CD4-positive, alpha-beta memory T cell (primary cell): ENCODE results near the gene GNG4. TPM values are rescaled to one million over a fixed set of nuclear protein-coding genes. Genes with fewer than 3 reads are reported as not detected.
"Not testable (repeated sequence)": the region's sequence is repeated elsewhere in the genome, so short reads cannot be mapped to it uniquely, and the experiment has no call there.

Source experiments
- CTCF ChIA-PET: fragments of 350-600 bp; sonication (Branson Sonifier 250); formaldehyde crosslinking; loops from one replicate; lab custom pipeline; 2021; ENCODE audit warnings: inconsistent platforms; ENCODE audit not compliant: partially characterized antibody; lab: Charles Lee
- POLR2A ChIA-PET: fragments of 350-600 bp; sonication (Branson Sonifier 250); formaldehyde crosslinking; loops from one replicate; lab custom pipeline; 2021; ENCODE audit not compliant: partially characterized antibody; lab: Charles Lee
- DNase-seq, 5 donors: peaks; one replicate each; pipeline versions ENCODE4 v3.0.0 to v3.0.0-alpha.2; 2020 to 2022; ENCODE audit warnings: mixed read lengths in 1 of 5
- H3K27ac ChIP-seq: one replicate; pipeline ENCODE4 v1.7.0; 2013; ENCODE audit warnings: low read depth, low read length
- H3K27me3 ChIP-seq: 2 replicates; pipeline ENCODE4 v1.7.0; 2013; ENCODE audit warnings: mild to moderate bottlenecking, low read length, moderate library complexity; ENCODE audit not compliant: insufficient read depth
- H3K36me3 ChIP-seq: 2 replicates; pipeline ENCODE4 v1.7.0; 2013; ENCODE audit warnings: mild to moderate bottlenecking, low read length, moderate library complexity; ENCODE audit not compliant: insufficient read depth
- H3K4me1 ChIP-seq: 2 replicates; pipeline ENCODE4 v1.7.0; 2013; ENCODE audit warnings: mild to moderate bottlenecking, low read length, moderate library complexity; ENCODE audit not compliant: insufficient read depth
- H3K4me3 ChIP-seq, 2 donors: one replicate each; pipeline ENCODE4 v1.7.0; 2013; ENCODE audit warnings: low read length in 2 of 2, mild to moderate bottlenecking in 1 of 2
- H3K9me3 ChIP-seq, 2 donors: one replicate each; pipeline ENCODE4 v1.7.0; 2013; ENCODE audit warnings: low read length in 2 of 2, control low read depth in 1 of 2; ENCODE audit not compliant: control insufficient read depth in 1 of 2
- H3K27ac Mint-ChIP-seq, 7 donors: one replicate each; pipeline ENCODE4 v1.8.0; 2020 to 2021; ENCODE audit warnings: mixed read lengths in 7 of 7, mild to moderate bottlenecking in 6 of 7, inconsistent platforms in 3 of 7, moderate library complexity in 3 of 7
- H3K27me3 Mint-ChIP-seq, 2 donors: one replicate each; pipeline ENCODE4 v1.8.0; 2020 to 2021; ENCODE audit warnings: mixed read lengths in 2 of 2
- H3K36me3 Mint-ChIP-seq, 2 donors: one replicate each; pipeline ENCODE4 v1.8.0; 2020 to 2021; ENCODE audit warnings: mixed read lengths in 2 of 2, inconsistent platforms in 1 of 2, mild to moderate bottlenecking in 1 of 2
- H3K4me1 Mint-ChIP-seq, 4 donors: one replicate each; pipeline ENCODE4 v1.8.0; 2020 to 2021; ENCODE audit warnings: mixed read lengths in 4 of 4, mild to moderate bottlenecking in 1 of 4
- H3K4me3 Mint-ChIP-seq, 8 donors: one replicate each; pipeline ENCODE4 v1.8.0; 2020 to 2021; ENCODE audit warnings: mixed read lengths in 8 of 8, mild to moderate bottlenecking in 7 of 8, moderate library complexity in 6 of 8, inconsistent platforms in 3 of 8
- H3K9me3 Mint-ChIP-seq, 8 donors: one replicate each; pipeline ENCODE4 v1.8.0; 2020 to 2021; ENCODE audit warnings: mixed read lengths in 8 of 8, mild to moderate bottlenecking in 5 of 8, inconsistent platforms in 3 of 8, moderate library complexity in 1 of 8
- intact Hi-C: fragments of 100-400 bp; cut with micrococcal nuclease; formaldehyde crosslinking; loops from one replicate; pipeline ENCODE4 v1.15.1; 2023
- polyA plus RNA-seq, 2 donors: library from polyadenylated mRNA; unstranded; fragments of 300-500 nt; fragmentation: Illumina TruSeq; gene quantifications; one replicate each; pipeline ENCODE4 v1.2.3, GENCODE V29; 2021
- total RNA-seq, 2 experiments: library from RNA; stranded (reverse); gene quantifications; one replicate each; pipeline ENCODE4 v1.2.3, GENCODE V29; 2021

GNG4 gene
- total and polyA plus RNA-seq, 4 experiments from 2014 or later = 0.19 TPM; not detected in 3

- DNase-seq = no peak
- no peaks in the 10 kb centered on the region for H3K36me3 Mint-ChIP-seq
- Histone ChIP-seq H3K9me3 (no peaks in the 10 kb centered on the region), H3K36me3 (no peaks in the 10 kb centered on the region), H3K4me1 (no peaks in the 10 kb centered on the region), H3K27me3 (no peaks in the 10 kb centered on the region), H3K4me3 (no peak overlapping the region), H3K27ac (no peak overlapping the region)
- ChIA-PET POLR2A (no interaction called here), CTCF (no interaction called here)
- no peaks in the 10 kb centered on the region for H3K4me1 Mint-ChIP-seq
- no peaks in the 10 kb centered on the region for H3K9me3 Mint-ChIP-seq
- peaks cover 4 to 9% of the 10 kb centered on the region in 2 donors for H3K27me3 Mint-ChIP-seq
- intact Hi-C loops = no loop called here
- no peak overlapping the region for H3K4me3 Mint-ChIP-seq
- H3K27ac Mint-ChIP-seq = no peak overlapping the region
Measured at GRCh38 chr1:235545292-235545930, 104.2 kb downstream of the GNG4 start.

DNA sequence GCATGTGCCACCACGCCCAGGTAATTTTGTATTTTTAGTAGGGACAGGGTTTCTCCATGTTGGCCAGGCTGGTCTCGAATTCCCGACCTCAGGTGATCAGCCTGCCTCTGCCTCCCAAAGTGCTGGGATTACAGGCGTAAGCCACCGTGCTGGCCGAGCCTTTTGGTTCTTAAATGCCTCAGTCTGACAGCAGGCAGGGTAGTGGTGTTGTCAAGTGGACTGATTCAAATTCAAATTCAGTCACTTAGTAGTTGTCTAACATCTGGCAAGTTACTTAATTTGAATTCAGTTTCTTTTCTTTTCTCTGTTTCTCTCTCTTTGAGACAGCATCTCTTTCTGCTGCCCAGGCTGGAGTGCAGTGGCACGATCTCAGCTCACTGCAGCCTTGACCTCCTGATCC lies 106.7 kb downstream of the GNG4 start:
- H3K27ac ChIP-seq, POLR2A ChIA-PET, H3K9me3 Mint-ChIP-seq, intact Hi-C loops, H3K4me3 ChIP-seq, H3K36me3 ChIP-seq, H3K27ac Mint-ChIP-seq, H3K36me3 Mint-ChIP-seq, H3K27me3 Mint-ChIP-seq, H3K9me3 ChIP-seq, H3K4me1 Mint-ChIP-seq, H3K4me3 Mint-ChIP-seq, H3K4me1 ChIP-seq, CTCF ChIA-PET, DNase-seq, H3K27me3 ChIP-seq: not testable (repeated sequence)

GRCh38 chr1:235533476-235534168 lies 116.0 kb downstream of the GNG4 start:
- no peak overlapping the region for H3K4me3 Mint-ChIP-seq
- H3K36me3 Mint-ChIP-seq = no peaks in the 10 kb centered on the region
- Histone ChIP-seq H3K9me3 (no peaks in the 10 kb centered on the region), H3K36me3 (no peaks in the 10 kb centered on the region), H3K4me3 (no peak overlapping the region), H3K4me1 (no peaks in the 10 kb centered on the region), H3K27ac (no peak overlapping the region), H3K27me3 (no peaks in the 10 kb centered on the region)
- ChIA-PET POLR2A (no interaction called here), CTCF (no interaction called here)
- H3K27ac Mint-ChIP-seq = no peak overlapping the region
- no peaks in the 10 kb centered on the region for H3K4me1 Mint-ChIP-seq
- H3K9me3 Mint-ChIP-seq = no peaks in the 10 kb centered on the region
- H3K27me3 Mint-ChIP-seq = peaks cover 0 to 1% of the 10 kb centered on the region in 2 donors
- DNase-seq = no peak
- intact Hi-C loops = no loop called here

GRCh38 chr1:235532360-235532759 lies 117.2 kb downstream of the GNG4 start:
- H3K4me3 ChIP-seq = no peak overlapping the region
- Mint-ChIP-seq H3K36me3 (no peaks in the 10 kb centered on the region), H3K27ac (no peak overlapping the region), H3K9me3 (no peaks in the 10 kb centered on the region), H3K27me3 (peaks cover 0 to 1% of the 10 kb centered on the region in 2 donors), H3K4me1 (no peaks in the 10 kb centered on the region), H3K4me3 (no peak overlapping the region)
- ChIA-PET POLR2A (no interaction called here), CTCF (no interaction called here)
- H3K27me3 ChIP-seq = no peaks in the 10 kb centered on the region
- intact Hi-C loops = no loop called here
- H3K27ac ChIP-seq = no peak overlapping the region
- H3K4me1 ChIP-seq = no peaks in the 10 kb centered on the region
- no peaks in the 10 kb centered on the region for H3K36me3 ChIP-seq
- no peak for DNase-seq
- H3K9me3 ChIP-seq = no peaks in the 10 kb centered on the region

GRCh38 chr1:235527196-235527814 lies 122.3 kb downstream of the GNG4 start:
- H3K9me3 ChIP-seq = no peaks in the 10 kb centered on the region
- no peaks in the 10 kb centered on the region for H3K36me3 ChIP-seq
- POLR2A ChIA-PET = no interaction called here
- intact Hi-C loops = no loop called here
- H3K4me1 ChIP-seq = no peaks in the 10 kb centered on the region
- Mint-ChIP-seq H3K4me3 (no peak overlapping the region), H3K9me3 (no peaks in the 10 kb centered on the region), H3K27me3 (peaks cover 0 to 2% of the 10 kb centered on the region in 2 donors), H3K4me1 (no peaks in the 10 kb centered on the region), H3K27ac (no peak overlapping the region), H3K36me3 (no peaks in the 10 kb centered on the region)
- CTCF ChIA-PET = interaction anchor here (1.0 to 3.0 kb wide), 5 partner anchors 13 to 256 kb away, joined by 3 to 12 read pairs (median 4); no protein-coding TSS in a partner anchor
- no peaks in the 10 kb centered on the region for H3K27me3 ChIP-seq
- H3K4me3 ChIP-seq = no peak overlapping the region
- no peak for DNase-seq
- H3K27ac ChIP-seq = no peak overlapping the region

- Mint-ChIP-seq H3K36me3 (no peaks in the 10 kb centered on the region), H3K9me3 (peaks cover 0 to 1% (median 0%) of the 10 kb centered on the region in 8 donors), H3K4me1 (no peaks in the 10 kb centered on the region), H3K4me3 (no peak overlapping the region), H3K27me3 (peaks cover 2 to 3% of the 10 kb centered on the region in 2 donors), H3K27ac (peak overlapping the region in 2 of 7 donors; percentile 62 to 63)
- Histone ChIP-seq H3K36me3 (no peaks in the 10 kb centered on the region), H3K27me3 (no peaks in the 10 kb centered on the region), H3K9me3 (no peaks in the 10 kb centered on the region), H3K27ac (no peak overlapping the region), H3K4me3 (no peak overlapping the region), H3K4me1 (no peaks in the 10 kb centered on the region)
- DNase-seq = no peak
- ChIA-PET POLR2A (no interaction called here), CTCF (interaction anchor here (0.7 kb wide), 1 partner anchor 267 kb away, joined by 3 read pairs; no protein-coding TSS in a partner anchor)
- intact Hi-C loops = no loop called here
Measured at GRCh38 chr1:235525314-235525713, 124.3 kb downstream of the GNG4 start.

- Mint-ChIP-seq H3K4me1 (peaks cover 0 to 1% (median 0%) of the 10 kb centered on the region in 4 donors), H3K27me3 (peaks cover 2 to 4% of the 10 kb centered on the region in 2 donors), H3K4me3 (no peak overlapping the region), H3K9me3 (peaks cover 0 to 1% (median 0%) of the 10 kb centered on the region in 8 donors), H3K36me3 (no peaks in the 10 kb centered on the region), H3K27ac (no peak overlapping the region)
- no peak overlapping the region for H3K4me3 ChIP-seq
- H3K9me3 ChIP-seq = no peaks in the 10 kb centered on the region
- H3K4me1 ChIP-seq = no peaks in the 10 kb centered on the region
- ChIA-PET CTCF (interaction anchor here (0.8 to 2.1 kb wide), 6 partner anchors 12 to 455 kb away, joined by 3 to 13 read pairs (median 4); partner anchors contain the start of gene B3GALNT2), POLR2A (no interaction called here)
- intact Hi-C loops = no loop called here
- no peaks in the 10 kb centered on the region for H3K36me3 ChIP-seq
- H3K27ac ChIP-seq = no peak overlapping the region
- DNase-seq = no peak
- H3K27me3 ChIP-seq = no peaks in the 10 kb centered on the region
Measured at GRCh38 chr1:235516862-235517446, 132.6 kb downstream of the GNG4 start.
